ENCODE measurements around the gene SLC15A1. TPM values are rescaled to one million over a fixed set of nuclear protein-coding genes. Genes with fewer than 3 reads are reported as not detected.
A peak's percentile ranks its signal among the peaks of the same experiment; 100 is the strongest.

Gene SLC15A1
- polyA plus RNA-seq, 1 donor (not counting 4 experiments of a cell fraction or from before 2014, with no cell fraction given) = 0.10 TPM

GRCh38 chr13:98707281-98707999 lies 45.0 kb downstream of the SLC15A1 start:
- no peaks in the 10 kb centered on the region for H3K79me2 ChIP-seq (ENCODE audit: control insufficient read depth, insufficient read depth, low read length)
- H3K4me3 ChIP-seq (ENCODE audit: control insufficient read depth in 2 of 3, extremely low read depth in 1 of 3, insufficient read depth in 2 of 3, low read depth in 1 of 3, low read length in 3 of 3) = no peak overlapping the region
- H3K36me3 ChIP-seq (ENCODE audit: control insufficient read depth in 2 of 2, extremely low read depth in 1 of 2, insufficient read depth in 2 of 2, low read length in 2 of 2) = no peaks in the 10 kb centered on the region
- dilution Hi-C loops (cut with MboI; ENCODE audit: extremely low pct_ligation_motif_present, low sequenced_read_pairs) = no loop called here
- no peak overlapping the region for H2AFZ ChIP-seq (ENCODE audit: control insufficient read depth, low read length)
- H3K4me2 ChIP-seq (ENCODE audit: control insufficient read depth, extremely low read depth, insufficient read depth, low read depth, low read length) = no peak overlapping the region
- no peak for TF ChIP-seq EZH2 (IDR thresholded peaks at IDR 0.05; ENCODE audit: low read length)
- TF ChIP-seq, protein P1, sequence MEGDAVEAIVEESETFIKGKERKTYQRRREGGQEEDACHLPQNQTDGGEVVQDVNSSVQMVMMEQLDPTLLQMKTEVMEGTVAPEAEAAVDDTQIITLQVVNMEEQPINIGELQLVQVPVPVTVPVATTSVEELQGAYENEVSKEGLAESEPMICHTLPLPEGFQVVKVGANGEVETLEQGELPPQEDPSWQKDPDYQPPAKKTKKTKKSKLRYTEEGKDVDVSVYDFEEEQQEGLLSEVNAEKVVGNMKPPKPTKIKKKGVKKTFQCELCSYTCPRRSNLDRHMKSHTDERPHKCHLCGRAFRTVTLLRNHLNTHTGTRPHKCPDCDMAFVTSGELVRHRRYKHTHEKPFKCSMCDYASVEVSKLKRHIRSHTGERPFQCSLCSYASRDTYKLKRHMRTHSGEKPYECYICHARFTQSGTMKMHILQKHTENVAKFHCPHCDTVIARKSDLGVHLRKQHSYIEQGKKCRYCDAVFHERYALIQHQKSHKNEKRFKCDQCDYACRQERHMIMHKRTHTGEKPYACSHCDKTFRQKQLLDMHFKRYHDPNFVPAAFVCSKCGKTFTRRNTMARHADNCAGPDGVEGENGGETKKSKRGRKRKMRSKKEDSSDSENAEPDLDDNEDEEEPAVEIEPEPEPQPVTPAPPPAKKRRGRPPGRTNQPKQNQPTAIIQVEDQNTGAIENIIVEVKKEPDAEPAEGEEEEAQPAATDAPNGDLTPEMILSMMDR (optimal IDR thresholded peaks at IDR 0.05 in 1 of 3, IDR thresholded peaks at IDR 0.05 in 1 of 3, conservative IDR thresholded peaks at IDR 0.05 in 1 of 3; ENCODE audit: extremely low read depth in 1 of 3, insufficient read depth in 2 of 3, low read length in 3 of 3) = no peak
- H3K4me1 ChIP-seq (ENCODE audit: control insufficient read depth, extremely low read depth, insufficient read depth, low read length) = peaks cover 2% of the 10 kb centered on the region
- no peaks in the 10 kb centered on the region for H3K9me1 ChIP-seq (ENCODE audit: control insufficient read depth, extremely low read depth, insufficient read depth, low read length)
- no peaks in the 10 kb centered on the region for H3K27me3 ChIP-seq (ENCODE audit: control insufficient read depth, extremely low read depth, insufficient read depth, low read length)
- no peak for FAIRE-seq
- H3K9me3 ChIP-seq (ENCODE audit: control insufficient read depth, low read depth, low read length) = no peaks in the 10 kb centered on the region
- no peak overlapping the region for H3K9ac ChIP-seq (ENCODE audit: control insufficient read depth, extremely low read depth, insufficient read depth, low read length)
- H4K20me1 ChIP-seq (ENCODE audit: control insufficient read depth, extremely low read depth, insufficient read depth, low read length) = no peaks in the 10 kb centered on the region
- DNase-seq (ENCODE audit: low read depth, low spot score) = no peak
- no peak overlapping the region for H3K27ac ChIP-seq (ENCODE audit: control insufficient read depth, insufficient read depth, low read length)

GRCh38 chr13:98706446-98707110 lies 45.9 kb downstream of the SLC15A1 start:
- no peaks in the 10 kb centered on the region for H3K79me2 ChIP-seq (ENCODE audit: control insufficient read depth, insufficient read depth, low read length)
- H3K36me3 ChIP-seq (ENCODE audit: control insufficient read depth in 2 of 2, extremely low read depth in 1 of 2, insufficient read depth in 2 of 2, low read length in 2 of 2) = no peaks in the 10 kb centered on the region
- dilution Hi-C loops (cut with MboI; ENCODE audit: extremely low pct_ligation_motif_present, low sequenced_read_pairs) = no loop called here
- FAIRE-seq (no peak), DNase-seq (ENCODE audit: low read depth, low spot score) (no peak)
- H3K9ac ChIP-seq (ENCODE audit: control insufficient read depth, extremely low read depth, insufficient read depth, low read length) = no peak overlapping the region
- H3K27ac ChIP-seq (ENCODE audit: control insufficient read depth, insufficient read depth, low read length) = no peak overlapping the region
- no peaks in the 10 kb centered on the region for H3K27me3 ChIP-seq (ENCODE audit: control insufficient read depth, extremely low read depth, insufficient read depth, low read length)
- H3K9me1 ChIP-seq (ENCODE audit: control insufficient read depth, extremely low read depth, insufficient read depth, low read length) = no peaks in the 10 kb centered on the region
- H3K9me3 ChIP-seq (ENCODE audit: control insufficient read depth, low read depth, low read length) = no peaks in the 10 kb centered on the region
- peak overlapping the region; percentile 9 for H3K4me2 ChIP-seq (ENCODE audit: control insufficient read depth, extremely low read depth, insufficient read depth, low read depth, low read length)
- H4K20me1 ChIP-seq (ENCODE audit: control insufficient read depth, extremely low read depth, insufficient read depth, low read length) = no peaks in the 10 kb centered on the region
- H3K4me1 ChIP-seq (ENCODE audit: control insufficient read depth, extremely low read depth, insufficient read depth, low read length) = peaks cover 2% of the 10 kb centered on the region
- H3K4me3 ChIP-seq (ENCODE audit: control insufficient read depth in 2 of 3, extremely low read depth in 1 of 3, insufficient read depth in 2 of 3, low read depth in 1 of 3, low read length in 3 of 3) = no peak overlapping the region
- TF ChIP-seq EZH2 (IDR thresholded peaks at IDR 0.05; ENCODE audit: low read length) = no peak
- no peak overlapping the region for H2AFZ ChIP-seq (ENCODE audit: control insufficient read depth, low read length)

Data from keratinocyte (primary cell).